Caki2 (cell line): ENCODE data around the gene GATA2. TPM values are rescaled to one million over a fixed set of nuclear protein-coding genes. Genes with fewer than 3 reads are reported as not detected.

Experiments
- DNase-seq: peaks from one replicate; pipeline ENCODE4 v3.0.0-alpha.2; 2015; ENCODE audit warnings: low read depth
- in situ Hi-C: cut with HindIII; loops from 2 replicates; pipeline ENCODE4 v1.10.0; 2016; ENCODE audit warnings: low sequenced_read_pairs, low pct_unique_long_range_greater_than_20kb, mixed read lengths
- total RNA-seq: library from RNA; depleted of rRNA; stranded (reverse); fragments of >200 nt; shearing (Covaris generic); gene quantifications from 2 replicates; pipeline ENCODE4 v1.2.3, GENCODE V29; 2014; ENCODE audit warnings: low replicate concordance

Gene GATA2
- total RNA-seq, 1 experiment from 2014 or later: 1.5 TPM

- no peak for DNase-seq
- in situ Hi-C loops: no loop called here
Observed at GRCh38 chr3:128481438-128481942, 11.5 kb downstream of the GATA2 start.

DNA sequence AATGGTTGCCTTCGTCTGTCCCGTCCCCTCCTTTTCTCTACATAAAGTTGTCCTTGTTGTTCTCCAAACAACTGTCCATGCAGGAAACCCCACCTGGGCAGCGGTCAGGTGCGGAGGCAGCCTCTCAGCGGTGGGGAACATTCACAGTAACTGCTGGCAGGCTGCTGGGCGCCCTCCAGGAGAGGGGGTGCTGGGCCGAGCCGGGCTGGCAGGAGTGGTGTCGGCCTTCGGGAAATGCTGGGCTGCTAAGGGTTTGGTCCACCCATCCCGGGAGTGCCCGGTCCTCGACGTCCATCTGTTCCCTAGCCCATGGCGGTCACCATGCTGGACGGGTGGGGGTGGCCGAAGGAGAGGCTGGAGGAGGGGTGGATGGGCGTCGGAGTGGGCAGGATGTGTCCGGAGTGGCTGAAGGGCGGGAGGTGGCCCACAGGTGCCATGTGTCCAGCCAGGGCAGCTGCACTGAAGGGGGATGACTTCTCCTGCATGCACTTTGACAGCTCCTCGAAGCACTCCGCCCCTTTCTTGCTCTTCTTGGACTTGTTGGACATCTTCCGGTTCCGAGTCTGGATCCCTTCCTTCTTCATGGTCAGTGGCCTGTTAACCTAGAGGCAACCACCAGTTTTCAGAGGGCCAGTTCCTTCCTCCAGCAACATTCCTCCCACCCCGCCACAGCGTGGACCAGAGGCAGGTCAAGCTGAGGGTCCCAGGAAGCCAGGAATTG lies 12.1 kb downstream of the GATA2 start:
- in situ Hi-C loops: no loop called here
- DNase-seq: no peak

- DNase-seq: no peak
- in situ Hi-C loops: no loop called here
Observed at GRCh38 chr3:128480278-128480677, 12.7 kb downstream of the GATA2 start.

- DNase-seq: no peak
- in situ Hi-C loops: no loop called here
Observed at GRCh38 chr3:128479558-128480086, 13.4 kb downstream of the GATA2 start.

- in situ Hi-C loops: no loop called here
- no peak for DNase-seq
Observed at GRCh38 chr3:128478576-128479506, 14.2 kb downstream of the GATA2 start.

- in situ Hi-C loops: no loop called here
- no peak for DNase-seq
Observed at GRCh38 chr3:128476659-128477058, 16.3 kb downstream of the GATA2 start.

- in situ Hi-C loops: no loop called here
Observed at GRCh38 chr3:128475355-128475754, 17.6 kb downstream of the GATA2 start.

GRCh38 chr3:128473737-128474136 lies 19.3 kb downstream of the GATA2 start:
- in situ Hi-C loops: no loop called here

More at GRCh38 chr3:128475355-128475754, 17.6 kb downstream of the GATA2 start:
- no peak for DNase-seq

GRCh38 chr3:128473180-128473519 lies 19.9 kb downstream of the GATA2 start:
- DNase-seq: no peak
- in situ Hi-C loops: no loop called here

More at GRCh38 chr3:128473737-128474136, 19.3 kb downstream of the GATA2 start:
- no peak for DNase-seq

- in situ Hi-C loops: no loop called here
- no peak for DNase-seq
Observed at GRCh38 chr3:128472449-128473179, 20.4 kb downstream of the GATA2 start.

DNA sequence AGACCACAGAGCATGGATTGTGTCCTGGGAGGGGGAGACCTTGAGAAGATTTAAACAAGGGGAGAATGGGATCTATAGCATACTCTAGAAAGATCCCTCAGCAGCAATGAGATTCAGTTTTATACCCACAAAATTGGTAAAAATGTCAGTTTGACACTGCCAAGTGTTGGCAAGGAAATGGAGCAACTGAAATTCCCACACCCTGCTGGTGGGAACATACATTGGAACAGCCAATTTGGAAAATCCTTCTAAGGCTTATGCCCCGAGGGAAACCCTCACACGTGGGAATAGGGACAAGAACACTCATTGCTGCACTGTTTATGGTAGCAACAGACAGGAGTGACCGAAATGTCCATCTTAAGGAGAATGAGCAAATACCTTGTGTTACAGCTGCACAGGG lies 21.3 kb downstream of the GATA2 start:
- in situ Hi-C loops: no loop called here
- DNase-seq: no peak

- DNase-seq: no peak
- in situ Hi-C loops: no loop called here
Observed at GRCh38 chr3:128471110-128471509, 21.9 kb downstream of the GATA2 start.

DNA sequence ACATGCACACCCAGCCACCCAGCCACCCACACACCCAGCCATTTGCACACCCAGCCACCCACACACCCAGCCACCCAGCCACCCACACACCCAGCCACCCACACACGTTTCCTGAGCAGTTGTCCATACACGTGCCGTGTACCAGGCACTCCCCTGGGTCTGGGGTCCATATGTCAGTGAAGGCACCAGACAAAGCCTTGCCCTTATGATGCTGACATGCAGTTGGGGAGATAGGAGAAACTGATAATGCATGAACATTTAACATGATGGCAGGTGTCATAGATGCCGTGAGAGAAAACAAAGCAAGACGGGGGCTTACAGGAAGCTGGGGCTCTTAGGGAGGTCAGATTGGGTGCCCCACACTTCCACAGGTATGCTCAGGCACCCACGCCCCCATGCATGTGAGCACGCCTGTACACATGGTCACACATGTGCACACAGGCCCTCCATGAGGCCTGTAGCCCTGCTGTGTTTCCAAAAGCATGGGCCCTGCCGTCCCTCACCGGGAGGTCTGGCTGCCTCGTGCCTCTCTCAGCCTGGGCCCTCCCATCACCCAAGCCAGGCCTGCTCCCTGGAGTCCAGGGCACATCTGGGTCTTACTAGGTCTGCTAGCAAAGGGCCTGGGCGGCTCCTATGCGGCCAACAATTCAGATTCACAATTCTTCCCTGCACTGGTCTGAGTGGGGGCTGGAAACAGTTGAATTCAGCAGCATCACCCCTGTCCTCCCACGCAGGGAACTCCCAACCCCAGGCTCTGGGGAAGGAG lies 22.7 kb downstream of the GATA2 start:
- in situ Hi-C loops: no loop called here
- no peak for DNase-seq

DNA sequence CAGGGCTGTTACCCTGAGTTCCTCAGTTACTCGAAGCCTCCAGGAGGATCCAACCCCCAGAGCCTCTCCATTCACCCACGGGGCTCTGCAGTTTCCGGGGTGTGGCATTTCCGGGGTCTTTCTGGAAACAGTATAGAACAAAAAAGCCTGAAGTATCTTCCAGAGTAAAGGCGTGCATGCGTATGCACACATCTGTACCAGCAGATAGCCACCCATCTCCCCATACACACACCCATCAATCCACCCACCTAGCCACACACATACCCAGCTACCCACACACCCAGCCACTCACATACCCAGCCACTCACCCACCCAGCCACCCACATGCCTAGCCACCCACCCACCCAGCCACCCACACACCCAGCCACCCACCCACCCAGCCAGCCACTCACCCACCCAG lies 23.4 kb downstream of the GATA2 start:
- DNase-seq: no peak
- in situ Hi-C loops: no loop called here

DNA sequence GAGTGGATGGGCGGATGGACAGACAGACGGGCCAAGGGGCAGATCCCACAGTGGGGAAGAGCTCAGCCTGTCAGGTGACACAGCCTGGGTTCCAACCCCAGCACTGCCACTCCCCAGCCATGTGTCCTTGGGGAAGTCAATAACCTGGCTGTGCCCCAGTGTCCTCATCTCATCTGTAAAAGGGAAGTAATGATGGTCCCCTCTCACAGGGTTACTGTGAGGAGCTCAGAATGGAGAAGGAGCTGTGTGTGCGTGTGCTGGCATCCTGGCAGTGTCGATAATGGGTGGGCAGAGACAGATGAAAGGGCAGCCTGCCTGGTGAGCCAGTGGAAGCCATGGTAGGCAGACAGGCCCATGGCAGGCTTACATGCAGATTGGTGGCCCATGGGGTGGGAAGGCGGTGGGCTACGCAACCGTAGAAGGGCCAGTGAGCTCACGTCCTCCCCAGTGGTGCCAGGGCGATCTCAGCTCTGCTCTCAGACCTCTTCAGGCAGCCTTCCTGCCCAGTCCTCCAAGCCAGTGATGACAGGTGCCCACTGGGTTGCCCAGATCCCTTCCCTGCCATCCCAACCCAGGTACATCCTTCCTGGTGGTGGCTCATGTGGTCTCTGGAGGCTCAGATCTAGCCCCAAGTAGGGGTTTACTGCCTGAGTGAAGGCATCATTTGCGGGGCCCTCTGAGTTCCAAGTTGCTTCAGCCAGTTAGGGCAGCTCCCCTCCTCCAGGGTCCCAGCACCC lies 24.0 kb downstream of the GATA2 start:
- no peak for DNase-seq
- in situ Hi-C loops: no loop called here

DNA sequence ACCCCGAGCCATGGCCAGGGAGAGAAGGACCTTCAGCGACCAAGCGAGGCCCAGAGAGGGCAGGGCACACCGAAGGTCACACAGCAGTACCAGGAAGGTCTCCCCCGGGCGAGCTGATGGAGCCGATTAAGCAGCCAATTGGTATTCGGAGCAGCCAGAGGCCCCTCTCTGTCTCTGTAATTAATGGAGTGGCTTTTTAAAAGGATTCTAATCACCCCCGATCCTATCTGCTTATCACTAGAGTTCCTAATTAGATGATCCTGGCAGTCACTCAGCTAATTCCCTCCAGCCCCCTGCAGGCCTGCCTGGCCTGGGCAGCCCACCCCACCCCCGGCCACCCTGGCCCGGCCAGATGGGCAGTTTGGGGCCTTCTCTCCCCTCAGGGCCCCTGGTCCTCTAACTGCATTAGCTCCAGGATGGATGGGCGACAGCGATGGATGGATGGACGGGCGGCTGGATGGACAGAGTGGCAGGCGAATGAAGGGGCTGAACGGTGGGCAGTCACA lies 24.7 kb downstream of the GATA2 start:
- in situ Hi-C loops: no loop called here
- no peak for DNase-seq
